Stomach (tissue), 4 donors: ENCODE measurements around the gene PALD1.
A peak's percentile ranks its signal among the peaks of the same experiment; 100 is the strongest.

Experiments
- CTCF ChIP-seq, 7 experiments: fragments of 450-650 bp in 4 of 7; fragments of 200-600 bp in 3 of 7; sonication (generic) in 3 of 7; IDR thresholded peaks; one replicate each; pipeline ENCODE4 v1.5.1; 2016 to 2019; ENCODE audit warnings: antibody characterized with exemption in 7 of 7, control low read depth in 2 of 7, mild to moderate bottlenecking in 1 of 7
- POLR2A ChIP-seq, 4 donors: fragments of 450-650 bp; IDR thresholded peaks; one replicate each; pipeline ENCODE4 v1.6.1; 2016; ENCODE audit warnings: antibody characterized with exemption in 4 of 4, control low read depth in 2 of 4, mild to moderate bottlenecking in 1 of 4, moderate library complexity in 1 of 4
- POLR2AphosphoS5 ChIP-seq, 3 donors: sonication (generic); formaldehyde crosslinking; IDR thresholded peaks; one replicate each; pipeline ENCODE4 v1.6.1; 2016; ENCODE audit warnings: antibody characterized with exemption in 3 of 3

- TF ChIP-seq CTCF (IDR thresholded peaks at IDR 0.05): peak in 3 of 7 experiments; percentile 4 to 39 (median 11)
- TF ChIP-seq POLR2A (IDR thresholded peaks at IDR 0.05): no peak
- peak in 1 of 3 donors; percentile 30 for TF ChIP-seq POLR2AphosphoS5 (IDR thresholded peaks at IDR 0.05)
These were observed at the start of gene PALD1 for GRCh38 chr10:70478191-70479164.
